GM18505 (cell line): ENCODE results near the gene FXYD6.

Experiments used
- ATAC-seq: cut with Tn5 transposase; IDR thresholded peaks from one replicate; pipeline ENCODE4 v1.9.1; 2021; ENCODE audit not compliant: unreplicated experiment
- POLR2A ChIP-seq: IDR thresholded peaks from 4 replicates; pipeline ENCODE4 v1.6.1; 2011; ENCODE audit warnings: borderline replicate concordance; ENCODE audit not compliant: insufficient read depth, insufficient read length; ENCODE audit errors: extremely low read depth

Gene FXYD6

GRCh38 chr11:117806846-117807245, 69.6 kb downstream of the FXYD6 start:
- ATAC-seq = no peak

GRCh38 chr11:117805045-117805444, 71.4 kb downstream of the FXYD6 start:
- TF ChIP-seq POLR2A = no peak
- ATAC-seq = no peak

More at GRCh38 chr11:117806846-117807245, 69.6 kb downstream of the FXYD6 start:
- TF ChIP-seq POLR2A = no peak

GRCh38 chr11:117803896-117804295, 72.6 kb downstream of the FXYD6 start:
- ATAC-seq = no peak
- no peak for TF ChIP-seq POLR2A

- TF ChIP-seq POLR2A = no peak
- no peak for ATAC-seq
These were observed 76.8 kb downstream of the FXYD6 start for GRCh38 chr11:117799634-117800033.

- ATAC-seq = no peak
- TF ChIP-seq POLR2A = no peak
These were observed 79.5 kb downstream of the FXYD6 start, which contains the start of gene DSCAML1 for GRCh38 chr11:117796872-117797529. Gene DSCAML1 (minus strand): TSS chr11:117797216. CDS start chr11:117797079, 137 bp downstream.

GRCh38 chr11:117796456-117796871, 80.0 kb downstream of the FXYD6 start:
- ATAC-seq = no peak
- TF ChIP-seq POLR2A = no peak

GRCh38 chr11:117795638-117796455, 80.6 kb downstream of the FXYD6 start:
- TF ChIP-seq POLR2A = no peak
- ATAC-seq = no peak

- TF ChIP-seq POLR2A = no peak
- no peak for ATAC-seq
These were observed 81.5 kb downstream of the FXYD6 start for GRCh38 chr11:117794772-117795629.

- TF ChIP-seq POLR2A = no peak
These were observed 82.3 kb downstream of the FXYD6 start for GRCh38 chr11:117794135-117794534.

GRCh38 chr11:117793583-117793982, 82.9 kb downstream of the FXYD6 start:
- no peak for TF ChIP-seq POLR2A
- ATAC-seq = no peak

More at GRCh38 chr11:117794135-117794534, 82.3 kb downstream of the FXYD6 start:
- no peak for ATAC-seq

GRCh38 chr11:117792992-117793391, 83.5 kb downstream of the FXYD6 start:
- no peak for TF ChIP-seq POLR2A
- ATAC-seq = no peak

- no peak for ATAC-seq
- no peak for TF ChIP-seq POLR2A
These were observed 84.2 kb downstream of the FXYD6 start for GRCh38 chr11:117792241-117792640.

- ATAC-seq = no peak
- TF ChIP-seq POLR2A = no peak
These were observed 86.2 kb downstream of the FXYD6 start for GRCh38 chr11:117790279-117790678.
